Neural cell (in vitro differentiated cells): ENCODE data around the gene GLS2. TPM values are rescaled to one million over a fixed set of nuclear protein-coding genes. Genes with fewer than 3 reads are reported as not detected.
"Not testable (repeated sequence)": the region's sequence is repeated elsewhere in the genome, so short reads cannot be mapped to it uniquely, and the experiment has no call there.

Experiments used
- H2AFZ ChIP-seq: fragments of 200-600, 300-800 bp; sonication (generic), shearing (Covaris generic); 2 replicates; pipeline ENCODE4 v1.6.0; 2014; ENCODE audit warnings: low read depth, mild to moderate bottlenecking, antibody characterized with exemption, low read length, moderate library complexity
- H3F3A ChIP-seq: fragments of 200-600 bp; shearing (Covaris generic); 2 replicates; pipeline ENCODE4 v1.6.1; 2016; ENCODE audit warnings: mild to moderate bottlenecking, moderate library complexity, mixed read lengths, antibody characterized with exemption, low read length; ENCODE audit not compliant: insufficient read depth, poor library complexity, severe bottlenecking
- H3K27ac ChIP-seq: fragments of 200-600, 300-800 bp; sonication (generic), shearing (Covaris generic); 2 replicates; pipeline ENCODE4 v1.5.1; 2014; ENCODE audit warnings: mild to moderate bottlenecking, low read length, moderate library complexity
- H3K27me3 ChIP-seq: fragments of 300-800, 200-600 bp; sonication (generic), shearing (Covaris generic); 2 replicates; pipeline ENCODE4 v1.6.0; 2014; ENCODE audit warnings: mild to moderate bottlenecking, low read depth, low read length, moderate library complexity; ENCODE audit not compliant: insufficient read depth
- H3K36me3 ChIP-seq: fragments of 300-800, 200-600 bp; sonication (generic), shearing (Covaris generic); 2 replicates; pipeline ENCODE4 v1.5.1; 2014; ENCODE audit warnings: mild to moderate bottlenecking, antibody characterized with exemption, low read length, moderate library complexity; ENCODE audit not compliant: insufficient read depth
- H3K4me2 ChIP-seq: fragments of 300-800, 200-600 bp; sonication (generic), shearing (Covaris generic); 2 replicates; pipeline ENCODE4 v1.6.0; 2014; ENCODE audit warnings: mild to moderate bottlenecking, low read length
- H3K4me3 ChIP-seq: fragments of 300-800, 200-600 bp; sonication (generic), shearing (Covaris generic); 2 replicates; pipeline ENCODE4 v1.5.1; 2014; ENCODE audit warnings: mild to moderate bottlenecking, low read length, moderate library complexity
- H3K79me2 ChIP-seq: fragments of 200-600 bp; shearing (Covaris generic); replicated peaks from 2 replicates; pipeline ENCODE4 v1.6.0; 2014; ENCODE audit warnings: mild to moderate bottlenecking, low read length, moderate library complexity; ENCODE audit not compliant: insufficient read depth
- H3K9ac ChIP-seq: fragments of 300-800, 200-600 bp; sonication (generic), shearing (Covaris generic); 2 replicates; pipeline ENCODE4 v1.6.1; 2016; ENCODE audit warnings: mild to moderate bottlenecking, low read length, mixed read lengths
- H3K9me2 ChIP-seq: fragments of 200-600 bp; shearing (Covaris generic); 2 replicates; pipeline ENCODE4 v1.6.1; 2016; ENCODE audit warnings: mild to moderate bottlenecking, low read length, mixed read lengths; ENCODE audit not compliant: insufficient read depth
- H3K9me3 ChIP-seq: fragments of 200-600, 300-800 bp; sonication (generic), shearing (Covaris generic); 2 replicates; pipeline ENCODE4 v1.6.1; 2016; ENCODE audit warnings: mild to moderate bottlenecking, mixed run types, low read length, moderate library complexity, mixed read lengths
- H4K20me1 ChIP-seq: fragments of 200-600 bp; shearing (Covaris generic); 2 replicates; pipeline ENCODE4 v1.6.1; 2016; ENCODE audit warnings: mild to moderate bottlenecking, mixed run types; ENCODE audit not compliant: insufficient read depth
- CTCF ChIP-seq: fragments of 450-650 bp; IDR thresholded peaks from 2 replicates; pipeline ENCODE4 v1.5.1; 2014; ENCODE audit warnings: antibody characterized with exemption, mild to moderate bottlenecking, moderate library complexity; ENCODE audit not compliant: poor library complexity, severe bottlenecking
- EP300 ChIP-seq: fragments of 450-650 bp; conservative IDR thresholded peaks from 2 replicates; pipeline ENCODE4 v1.6.1; 2014; ENCODE audit warnings: antibody characterized with exemption, mild to moderate bottlenecking, moderate library complexity; ENCODE audit not compliant: poor library complexity, severe bottlenecking
- EZH2 ChIP-seq: fragments of 200-600, 300-800 bp; shearing (Covaris generic), sonication (generic); IDR thresholded peaks from 2 replicates; pipeline ENCODE4 v1.6.1; 2014; ENCODE audit warnings: antibody characterized with exemption, low read length, borderline replicate concordance, mild to moderate bottlenecking; ENCODE audit not compliant: insufficient read depth, poor library complexity, severe bottlenecking
- MXI1 ChIP-seq: fragments of 450-650 bp; conservative IDR thresholded peaks from 2 replicates; pipeline ENCODE4 v1.6.1; 2014; ENCODE audit warnings: antibody characterized with exemption, mild to moderate bottlenecking; ENCODE audit not compliant: poor library complexity, severe bottlenecking
- POLR2AphosphoS5 ChIP-seq: IDR thresholded peaks from 2 replicates; pipeline ENCODE4 v1.6.1; 2012
- RAD21 ChIP-seq: fragments of 450-650 bp; conservative IDR thresholded peaks from 2 replicates; pipeline ENCODE4 v1.6.1; 2014; ENCODE audit warnings: antibody characterized with exemption, mild to moderate bottlenecking, moderate library complexity
- REST ChIP-seq: IDR thresholded peaks from 2 replicates; pipeline ENCODE4 v1.6.1; 2012; ENCODE audit warnings: borderline replicate concordance
- SMC3 ChIP-seq: fragments of 450-650 bp; conservative IDR thresholded peaks from 2 replicates; pipeline ENCODE4 v1.6.1; 2014; ENCODE audit warnings: antibody characterized with exemption, mild to moderate bottlenecking, moderate library complexity; ENCODE audit not compliant: poor library complexity
- TAF1 ChIP-seq: IDR thresholded peaks from 2 replicates; pipeline ENCODE4 v1.6.1; 2012; ENCODE audit warnings: low read depth
- polyA plus RNA-seq: library from polyadenylated mRNA; depleted of rRNA; stranded (reverse); fragments of >200 nt; gene quantifications from 2 replicates; pipeline ENCODE4 v1.2.3, GENCODE V29; 2014

Gene GLS2
- polyA plus RNA-seq, 1 donor from 2014 or later: 7.4 TPM

GRCh38 chr12:56517854-56518253, 29.9 kb upstream of the GLS2 start:
- Histone ChIP-seq H3K27me3 (no peaks in the 10 kb centered on the region), H3K9me3 (no peaks in the 10 kb centered on the region), H4K20me1 (no peaks in the 10 kb centered on the region), H3K27ac (no peak overlapping the region), H3F3A (no peaks in the 10 kb centered on the region), H3K9ac (no peak overlapping the region), H3K4me2 (no peak overlapping the region), H3K79me2 (no peaks in the 10 kb centered on the region), H3K9me2 (no peaks in the 10 kb centered on the region), H3K4me3 (no peak overlapping the region), H2AFZ (no peak overlapping the region), H3K36me3 (no peaks in the 10 kb centered on the region)
- TF ChIP-seq RAD21: no peak
- no peak for TF ChIP-seq REST
- TF ChIP-seq POLR2AphosphoS5: no peak
- TF ChIP-seq SMC3: no peak
- no peak for TF ChIP-seq CTCF
- no peak for TF ChIP-seq TAF1
- no peak for TF ChIP-seq MXI1
- TF ChIP-seq EP300: no peak
- no peak for TF ChIP-seq EZH2

GRCh38 chr12:56514014-56514318, 26.0 kb upstream of the GLS2 start:
- H3K27ac ChIP-seq, H2AFZ ChIP-seq, H3K4me2 ChIP-seq, H3K4me3 ChIP-seq, H3F3A ChIP-seq, H3K27me3 ChIP-seq, H3K9me2 ChIP-seq, H3K79me2 ChIP-seq, H3K36me3 ChIP-seq, H3K9ac ChIP-seq, H4K20me1 ChIP-seq, H3K9me3 ChIP-seq: not testable (repeated sequence)
- peak; percentile 16 for TF ChIP-seq SMC3
- peak; percentile 50 for TF ChIP-seq CTCF
